ENCODE data around the gene FANCI.

Gene FANCI

GRCh38 chr15:89243691-89244573 lies at the start of gene FANCI:
Gene FANCI, plus strand, starts transcription at chr15:89243979. Its CDS starts 3,669 bp downstream, at chr15:89247648.
- H3K4me3 ChIP-seq (replicated peaks; ENCODE audit: low read depth, low read length) = peak within 1 kb of the TSS; percentile 80
- DNase-seq (ENCODE audit: extremely low read depth, low read depth) = peak; percentile 72
- TF ChIP-seq CTCF (IDR thresholded peaks at IDR 0.05; ENCODE audit: low read depth, low read length, missing control alignments) = peak; percentile 54

GRCh38 chr15:89194608-89195007 lies 49.2 kb upstream of the FANCI start:
- TF ChIP-seq CTCF (IDR thresholded peaks at IDR 0.05; ENCODE audit: low read depth, low read length, missing control alignments) = no peak
- no peak overlapping the region for H3K4me3 ChIP-seq (replicated peaks; ENCODE audit: low read depth, low read length)
- no peak for DNase-seq (ENCODE audit: extremely low read depth, low read depth)

GRCh38 chr15:89195836-89196235 lies 47.9 kb upstream of the FANCI start:
- DNase-seq (ENCODE audit: extremely low read depth, low read depth) = no peak
- no peak for TF ChIP-seq CTCF (IDR thresholded peaks at IDR 0.05; ENCODE audit: low read depth, low read length, missing control alignments)
- no peak overlapping the region for H3K4me3 ChIP-seq (replicated peaks; ENCODE audit: low read depth, low read length)

- TF ChIP-seq CTCF (IDR thresholded peaks at IDR 0.05; ENCODE audit: low read depth, low read length, missing control alignments) = no peak
- DNase-seq (ENCODE audit: extremely low read depth, low read depth) = no peak
- H3K4me3 ChIP-seq (replicated peaks; ENCODE audit: low read depth, low read length) = no peak overlapping the region
Observed at GRCh38 chr15:89196241-89196640, 47.5 kb upstream of the FANCI start.

- no peak for TF ChIP-seq CTCF (IDR thresholded peaks at IDR 0.05; ENCODE audit: low read depth, low read length, missing control alignments)
- no peak overlapping the region for H3K4me3 ChIP-seq (replicated peaks; ENCODE audit: low read depth, low read length)
- no peak for DNase-seq (ENCODE audit: extremely low read depth, low read depth)
Observed at GRCh38 chr15:89196994-89197393, 46.8 kb upstream of the FANCI start.

- TF ChIP-seq CTCF (IDR thresholded peaks at IDR 0.05; ENCODE audit: low read depth, low read length, missing control alignments) = no peak
- no peak overlapping the region for H3K4me3 ChIP-seq (replicated peaks; ENCODE audit: low read depth, low read length)
- no peak for DNase-seq (ENCODE audit: extremely low read depth, low read depth)
Observed at GRCh38 chr15:89197503-89197971, 46.2 kb upstream of the FANCI start.

Measured in HFF-Myc (cell line).